ENCODE measurements around the gene RAB33B.

Gene RAB33B

GRCh38 chr4:139521754-139522401 lies 68.0 kb downstream of the RAB33B start:
- no peak for DNase-seq (ENCODE audit: insufficient read length, low spot score)
- FAIRE-seq = peak; percentile 82
- TF ChIP-seq PAX5 (IDR thresholded peaks at IDR 0.05; ENCODE audit: insufficient read depth, low read length, severe bottlenecking) = no peak
- no peak for TF ChIP-seq TAF1 (IDR thresholded peaks at IDR 0.05; ENCODE audit: low read depth, low read length)
- no peak for TF ChIP-seq POU2F2 (IDR thresholded peaks at IDR 0.05; ENCODE audit: low read depth, low read length)
- TF ChIP-seq SPI1 (IDR thresholded peaks at IDR 0.05; ENCODE audit: low read depth, low read length) = peak; percentile 79
- TF ChIP-seq POLR2AphosphoS5 (IDR thresholded peaks at IDR 0.05; ENCODE audit: low read depth, low read length) = no peak
- no peak for TF ChIP-seq POLR2A (IDR thresholded peaks at IDR 0.05; ENCODE audit: low read depth, low read length)

- DNase-seq (ENCODE audit: insufficient read length, low spot score) = no peak
- TF ChIP-seq PAX5 (IDR thresholded peaks at IDR 0.05; ENCODE audit: insufficient read depth, low read length, severe bottlenecking) (no peak), POLR2A (IDR thresholded peaks at IDR 0.05; ENCODE audit: low read depth, low read length) (no peak), POU2F2 (IDR thresholded peaks at IDR 0.05; ENCODE audit: low read depth, low read length) (no peak), TAF1 (IDR thresholded peaks at IDR 0.05; ENCODE audit: low read depth, low read length) (no peak), SPI1 (IDR thresholded peaks at IDR 0.05; ENCODE audit: low read depth, low read length) (no peak), POLR2AphosphoS5 (IDR thresholded peaks at IDR 0.05; ENCODE audit: low read depth, low read length) (no peak)
- FAIRE-seq = no peak
Measured at GRCh38 chr4:139522457-139522856, 68.5 kb downstream of the RAB33B start.

- TF ChIP-seq POLR2AphosphoS5 (IDR thresholded peaks at IDR 0.05; ENCODE audit: low read depth, low read length) = no peak
- no peak for TF ChIP-seq PAX5 (IDR thresholded peaks at IDR 0.05; ENCODE audit: insufficient read depth, low read length, severe bottlenecking)
- no peak for DNase-seq (ENCODE audit: insufficient read length, low spot score)
- no peak for FAIRE-seq
Measured at GRCh38 chr4:139523076-139523475, 69.2 kb downstream of the RAB33B start.

GRCh38 chr4:139524062-139524631 lies 70.2 kb downstream of the RAB33B start:
- DNase-seq (ENCODE audit: insufficient read length, low spot score) (no peak), FAIRE-seq (no peak)
- TF ChIP-seq PAX5 (IDR thresholded peaks at IDR 0.05; ENCODE audit: insufficient read depth, low read length, severe bottlenecking) (no peak), POLR2A (IDR thresholded peaks at IDR 0.05; ENCODE audit: low read depth, low read length) (no peak), SPI1 (IDR thresholded peaks at IDR 0.05; ENCODE audit: low read depth, low read length) (no peak), TAF1 (IDR thresholded peaks at IDR 0.05; ENCODE audit: low read depth, low read length) (no peak), POLR2AphosphoS5 (IDR thresholded peaks at IDR 0.05; ENCODE audit: low read depth, low read length) (no peak), POU2F2 (IDR thresholded peaks at IDR 0.05; ENCODE audit: low read depth, low read length) (no peak)

- FAIRE-seq (no peak), DNase-seq (ENCODE audit: insufficient read length, low spot score) (no peak)
- no peak for TF ChIP-seq POLR2AphosphoS5 (IDR thresholded peaks at IDR 0.05; ENCODE audit: low read depth, low read length)
- no peak for TF ChIP-seq PAX5 (IDR thresholded peaks at IDR 0.05; ENCODE audit: insufficient read depth, low read length, severe bottlenecking)
- no peak for TF ChIP-seq SPI1 (IDR thresholded peaks at IDR 0.05; ENCODE audit: low read depth, low read length)
- TF ChIP-seq POLR2A (IDR thresholded peaks at IDR 0.05; ENCODE audit: low read depth, low read length) = no peak
- TF ChIP-seq POU2F2 (IDR thresholded peaks at IDR 0.05; ENCODE audit: low read depth, low read length) = no peak
- TF ChIP-seq TAF1 (IDR thresholded peaks at IDR 0.05; ENCODE audit: low read depth, low read length) = no peak
Measured at GRCh38 chr4:139525414-139525813, 71.5 kb downstream of the RAB33B start.

Measured in GM12891 (cell line).